A673 (cell line): ENCODE results near the gene HK2.

Experiments
- CTCF ChIP-seq: fragments of 300-800, 200-600 bp; sonication (generic); conservative IDR thresholded peaks from 2 replicates; pipeline ENCODE4 v1.5.1; 2017; ENCODE audit warnings: low read depth, mild to moderate bottlenecking, antibody characterized with exemption, low read length, moderate library complexity, mixed read lengths
- EZH2 ChIP-seq: fragments of 200-600 bp; sonication (generic); IDR thresholded peaks from 2 replicates; pipeline ENCODE4 v1.6.1; 2017; ENCODE audit warnings: borderline replicate concordance, low read depth, mild to moderate bottlenecking, mixed read lengths, antibody characterized with exemption, low read length; ENCODE audit not compliant: poor library complexity, severe bottlenecking

DNA sequence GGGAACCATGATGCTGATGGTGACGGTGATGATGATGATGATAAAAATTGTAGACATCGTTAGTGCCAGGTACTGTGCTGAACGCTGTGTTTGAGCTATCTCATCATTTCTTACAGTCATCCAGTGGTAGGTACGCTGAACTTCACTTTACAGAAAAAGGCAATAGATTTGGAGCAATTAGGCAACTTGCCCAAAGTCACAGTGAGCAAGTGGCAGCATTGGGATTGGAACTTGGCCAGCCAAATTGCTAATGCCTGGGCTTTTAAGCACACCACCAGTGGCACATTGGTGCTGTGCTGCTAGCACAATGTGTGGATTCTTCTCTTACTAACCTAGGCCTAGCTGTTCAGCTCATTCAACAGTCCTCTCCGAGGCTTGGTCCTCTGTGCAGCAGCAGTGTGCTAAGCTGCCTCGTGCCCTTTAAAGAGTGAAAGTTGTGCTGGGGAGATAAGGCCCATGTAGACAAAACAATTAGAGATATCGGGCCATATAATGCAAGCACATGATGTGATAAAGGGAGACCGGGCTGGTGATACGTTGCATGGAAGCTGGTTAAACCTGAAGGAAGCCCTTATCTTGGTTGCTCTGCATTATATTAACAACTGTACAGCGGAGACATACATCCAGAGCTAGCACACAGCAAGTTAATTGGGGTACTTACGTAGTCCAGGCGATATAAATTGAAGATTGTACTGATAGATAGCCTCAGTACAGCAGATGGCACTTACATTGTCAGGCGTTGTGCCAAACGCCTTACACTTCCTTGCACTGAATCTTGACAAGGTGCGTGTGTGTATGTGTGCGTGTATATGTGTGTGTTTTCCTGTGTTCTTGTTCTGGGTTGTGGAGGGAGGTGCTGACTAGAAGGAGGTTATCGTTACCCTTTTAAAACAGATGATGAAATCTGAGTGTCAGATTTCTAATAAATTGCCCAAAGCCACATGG is 28.4 kb downstream of the HK2 start:
- no peak for TF ChIP-seq CTCF
- TF ChIP-seq EZH2 = no peak
